Measurements from ENCODE around the gene RADIL.

RADIL gene

GRCh38 chr7:4854916-4855315 is 28.6 kb downstream of the RADIL start:
- H3K27me3 Mint-ChIP-seq (ENCODE audit: low read depth): peaks cover 13% of the 10 kb centered on the region
- no peak overlapping the region for H3K4me3 Mint-ChIP-seq
- no peaks in the 10 kb centered on the region for H3K9me3 Mint-ChIP-seq
- H3K27ac Mint-ChIP-seq: no peak overlapping the region
- DNase-seq (ENCODE audit: low spot score): no peak
- no peaks in the 10 kb centered on the region for H3K36me3 Mint-ChIP-seq (ENCODE audit: low read depth)
- peaks cover 8% of the 10 kb centered on the region for H3K4me1 Mint-ChIP-seq (ENCODE audit: low read depth)

GRCh38 chr7:4851459-4852422 is 31.8 kb downstream of the RADIL start:
- Mint-ChIP-seq H3K36me3 (ENCODE audit: low read depth) (no peaks in the 10 kb centered on the region), H3K27ac (no peak overlapping the region), H3K9me3 (no peaks in the 10 kb centered on the region), H3K4me1 (ENCODE audit: low read depth) (peaks cover 8% of the 10 kb centered on the region), H3K27me3 (ENCODE audit: low read depth) (peaks cover 7% of the 10 kb centered on the region), H3K4me3 (no peak overlapping the region)
- no peak for DNase-seq (ENCODE audit: low spot score)

GRCh38 chr7:4850262-4850795 is 33.2 kb downstream of the RADIL start:
- H3K27me3 Mint-ChIP-seq (ENCODE audit: low read depth): peaks cover 10% of the 10 kb centered on the region
- no peaks in the 10 kb centered on the region for H3K36me3 Mint-ChIP-seq (ENCODE audit: low read depth)
- H3K9me3 Mint-ChIP-seq: no peaks in the 10 kb centered on the region
- peaks cover 8% of the 10 kb centered on the region for H3K4me1 Mint-ChIP-seq (ENCODE audit: low read depth)
- no peak overlapping the region for H3K27ac Mint-ChIP-seq
- H3K4me3 Mint-ChIP-seq: no peak overlapping the region
- no peak for DNase-seq (ENCODE audit: low spot score)

- no peaks in the 10 kb centered on the region for H3K36me3 Mint-ChIP-seq (ENCODE audit: low read depth)
Observed at GRCh38 chr7:4849390-4849789, 34.1 kb downstream of the RADIL start.

GRCh38 chr7:4845740-4846142 is 37.8 kb downstream of the RADIL start:
- no peak for DNase-seq (ENCODE audit: low spot score)
- Mint-ChIP-seq H3K4me3 (no peak overlapping the region), H3K9me3 (no peaks in the 10 kb centered on the region), H3K27ac (no peak overlapping the region), H3K4me1 (ENCODE audit: low read depth) (no peaks in the 10 kb centered on the region), H3K36me3 (ENCODE audit: low read depth) (no peaks in the 10 kb centered on the region), H3K27me3 (ENCODE audit: low read depth) (peaks cover 17% of the 10 kb centered on the region)

More at GRCh38 chr7:4849390-4849789, 34.1 kb downstream of the RADIL start:
- DNase-seq (ENCODE audit: low spot score): no peak
- no peak overlapping the region for H3K27ac Mint-ChIP-seq
- H3K4me3 Mint-ChIP-seq: no peak overlapping the region
- H3K9me3 Mint-ChIP-seq: no peaks in the 10 kb centered on the region
- peaks cover 17% of the 10 kb centered on the region for H3K27me3 Mint-ChIP-seq (ENCODE audit: low read depth)
- H3K4me1 Mint-ChIP-seq (ENCODE audit: low read depth): peaks cover 8% of the 10 kb centered on the region

GRCh38 chr7:4842319-4843064 is 41.0 kb downstream of the RADIL start:
- Mint-ChIP-seq H3K9me3 (no peaks in the 10 kb centered on the region), H3K4me1 (ENCODE audit: low read depth) (no peaks in the 10 kb centered on the region), H3K36me3 (ENCODE audit: low read depth) (no peaks in the 10 kb centered on the region), H3K4me3 (no peak overlapping the region), H3K27ac (no peak overlapping the region), H3K27me3 (ENCODE audit: low read depth) (peaks cover 13% of the 10 kb centered on the region)
- DNase-seq (ENCODE audit: low spot score): no peak

GRCh38 chr7:4841836-4842235 is 41.7 kb downstream of the RADIL start:
- Mint-ChIP-seq H3K36me3 (ENCODE audit: low read depth) (no peaks in the 10 kb centered on the region), H3K4me3 (no peak overlapping the region), H3K9me3 (no peaks in the 10 kb centered on the region), H3K27ac (no peak overlapping the region), H3K27me3 (ENCODE audit: low read depth) (peaks cover 9% of the 10 kb centered on the region), H3K4me1 (ENCODE audit: low read depth) (no peaks in the 10 kb centered on the region)
- no peak for DNase-seq (ENCODE audit: low spot score)

GRCh38 chr7:4841007-4841784 is 42.3 kb downstream of the RADIL start:
- Mint-ChIP-seq H3K27me3 (ENCODE audit: low read depth) (peaks cover 9% of the 10 kb centered on the region), H3K36me3 (ENCODE audit: low read depth) (no peaks in the 10 kb centered on the region), H3K4me3 (no peak overlapping the region), H3K9me3 (no peaks in the 10 kb centered on the region), H3K4me1 (ENCODE audit: low read depth) (no peaks in the 10 kb centered on the region), H3K27ac (no peak overlapping the region)
- DNase-seq (ENCODE audit: low spot score): no peak

GRCh38 chr7:4840079-4840501 is 43.4 kb downstream of the RADIL start:
- no peak overlapping the region for H3K27ac Mint-ChIP-seq
- no peaks in the 10 kb centered on the region for H3K9me3 Mint-ChIP-seq
- no peak for DNase-seq (ENCODE audit: low spot score)
- no peaks in the 10 kb centered on the region for H3K36me3 Mint-ChIP-seq (ENCODE audit: low read depth)
- H3K4me1 Mint-ChIP-seq (ENCODE audit: low read depth): no peaks in the 10 kb centered on the region
- H3K4me3 Mint-ChIP-seq: no peak overlapping the region
- H3K27me3 Mint-ChIP-seq (ENCODE audit: low read depth): peaks cover 4% of the 10 kb centered on the region

- Mint-ChIP-seq H3K4me3 (no peak overlapping the region), H3K4me1 (ENCODE audit: low read depth) (no peaks in the 10 kb centered on the region), H3K36me3 (ENCODE audit: low read depth) (no peaks in the 10 kb centered on the region), H3K27me3 (ENCODE audit: low read depth) (no peaks in the 10 kb centered on the region), H3K9me3 (no peaks in the 10 kb centered on the region), H3K27ac (no peak overlapping the region)
- no peak for DNase-seq (ENCODE audit: low spot score)
Observed at GRCh38 chr7:4838626-4839334, 44.7 kb downstream of the RADIL start.

GRCh38 chr7:4837803-4838625 is 45.5 kb downstream of the RADIL start:
- Mint-ChIP-seq H3K9me3 (no peaks in the 10 kb centered on the region), H3K4me1 (ENCODE audit: low read depth) (no peaks in the 10 kb centered on the region), H3K27ac (no peak overlapping the region), H3K36me3 (ENCODE audit: low read depth) (no peaks in the 10 kb centered on the region), H3K27me3 (ENCODE audit: low read depth) (no peaks in the 10 kb centered on the region), H3K4me3 (no peak overlapping the region)
- DNase-seq (ENCODE audit: low spot score): no peak

GRCh38 chr7:4837041-4837802 is 46.3 kb downstream of the RADIL start:
- Mint-ChIP-seq H3K36me3 (ENCODE audit: low read depth) (no peaks in the 10 kb centered on the region), H3K9me3 (no peaks in the 10 kb centered on the region), H3K4me3 (no peak overlapping the region), H3K27ac (no peak overlapping the region), H3K27me3 (ENCODE audit: low read depth) (no peaks in the 10 kb centered on the region), H3K4me1 (ENCODE audit: low read depth) (no peaks in the 10 kb centered on the region)
- no peak for DNase-seq (ENCODE audit: low spot score)
